ENCODE data around the gene ABHD10. TPM values are rescaled to one million over a fixed set of nuclear protein-coding genes. Genes with fewer than 3 reads are reported as not detected.

ABHD10 gene
- total and polyA plus RNA-seq, 8 donors, result 11.6 to 61.7 (median 15.1) TPM; not detected in 1

DNA sequence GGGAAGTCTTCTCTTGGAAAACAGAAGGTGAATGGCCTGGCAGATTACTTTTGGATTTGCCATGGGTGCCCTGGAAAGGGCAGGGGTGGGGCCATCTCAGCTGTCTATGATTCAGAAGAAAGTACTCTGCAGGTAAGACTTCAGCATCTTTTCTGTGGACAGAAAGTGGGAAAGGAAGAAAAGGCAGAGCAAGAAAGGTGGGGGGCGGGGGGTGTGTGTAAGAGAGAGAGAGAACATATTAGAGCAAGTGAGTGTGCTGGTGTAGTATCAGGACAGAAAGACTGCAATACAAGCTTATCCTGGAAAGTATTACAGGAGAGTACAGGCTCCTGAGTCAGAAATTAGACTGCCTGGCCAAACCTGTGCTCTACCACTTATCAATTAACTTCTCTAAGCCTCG, 25.4 kb downstream of the ABHD10 start:
- Histone ChIP-seq H3K4me1 (peaks cover 5 to 18% (median 10%) of the 10 kb centered on the region in 4 donors), H3K36me3 (no peaks in the 10 kb centered on the region), H3K27ac (no peak overlapping the region), H3K9me3 (no peaks in the 10 kb centered on the region), H3K27me3 (peaks cover 0 to 14% (median 5%) of the 10 kb centered on the region in 3 donors), H3K4me3 (no peak overlapping the region)
- 62 to 86% (median 67%) methylated on average over 2 of the region's 2 CpGs for WGBS, 5 donors
- TF ChIP-seq POLR2AphosphoS5 (IDR thresholded peaks at IDR 0.05), result no peak
- no peak for TF ChIP-seq EP300 (IDR thresholded peaks at IDR 0.05)
- no peak for TF ChIP-seq POLR2A (IDR thresholded peaks at IDR 0.05)
- TF ChIP-seq, protein P1, sequence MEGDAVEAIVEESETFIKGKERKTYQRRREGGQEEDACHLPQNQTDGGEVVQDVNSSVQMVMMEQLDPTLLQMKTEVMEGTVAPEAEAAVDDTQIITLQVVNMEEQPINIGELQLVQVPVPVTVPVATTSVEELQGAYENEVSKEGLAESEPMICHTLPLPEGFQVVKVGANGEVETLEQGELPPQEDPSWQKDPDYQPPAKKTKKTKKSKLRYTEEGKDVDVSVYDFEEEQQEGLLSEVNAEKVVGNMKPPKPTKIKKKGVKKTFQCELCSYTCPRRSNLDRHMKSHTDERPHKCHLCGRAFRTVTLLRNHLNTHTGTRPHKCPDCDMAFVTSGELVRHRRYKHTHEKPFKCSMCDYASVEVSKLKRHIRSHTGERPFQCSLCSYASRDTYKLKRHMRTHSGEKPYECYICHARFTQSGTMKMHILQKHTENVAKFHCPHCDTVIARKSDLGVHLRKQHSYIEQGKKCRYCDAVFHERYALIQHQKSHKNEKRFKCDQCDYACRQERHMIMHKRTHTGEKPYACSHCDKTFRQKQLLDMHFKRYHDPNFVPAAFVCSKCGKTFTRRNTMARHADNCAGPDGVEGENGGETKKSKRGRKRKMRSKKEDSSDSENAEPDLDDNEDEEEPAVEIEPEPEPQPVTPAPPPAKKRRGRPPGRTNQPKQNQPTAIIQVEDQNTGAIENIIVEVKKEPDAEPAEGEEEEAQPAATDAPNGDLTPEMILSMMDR (IDR thresholded peaks at IDR 0.05), result no peak
- intact Hi-C loops (cut with DNase I; ENCODE audit: low total_unique reads), result no loop called here
- DNase-seq, result no peak

DNA sequence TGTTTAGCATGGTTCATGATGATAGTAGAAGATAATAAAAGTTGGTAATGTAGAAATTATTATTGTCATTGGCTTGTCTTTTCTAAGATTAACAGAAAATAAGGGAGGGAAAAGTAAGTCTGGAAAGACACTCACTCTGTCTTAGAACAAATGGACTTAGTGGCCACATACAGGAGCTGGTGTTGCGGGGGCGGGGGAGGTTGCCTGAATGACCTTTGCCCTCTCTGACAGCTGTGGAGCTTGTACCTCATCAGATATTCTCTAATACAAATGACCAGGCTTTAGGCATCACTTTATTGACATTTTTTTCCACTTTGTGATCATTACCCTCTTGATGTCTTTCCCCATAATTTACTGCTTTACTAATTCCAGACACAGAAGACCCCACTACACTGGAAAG, 25.8 kb downstream of the ABHD10 start:
- Histone ChIP-seq H3K36me3 (no peaks in the 10 kb centered on the region), H3K9me3 (no peaks in the 10 kb centered on the region), H3K27ac (no peak overlapping the region), H3K4me1 (peaks cover 0 to 13% (median 7%) of the 10 kb centered on the region in 4 donors), H3K4me3 (no peak overlapping the region), H3K27me3 (peaks cover 0 to 10% (median under 1%) of the 10 kb centered on the region in 3 donors)
- TF ChIP-seq POLR2AphosphoS5 (IDR thresholded peaks at IDR 0.05) (no peak), EP300 (IDR thresholded peaks at IDR 0.05) (no peak), POLR2A (IDR thresholded peaks at IDR 0.05) (no peak)
- TF ChIP-seq, protein P1 (IDR thresholded peaks at IDR 0.05), result no peak
- intact Hi-C loops (cut with DNase I; ENCODE audit: low total_unique reads), result no loop called here
- WGBS, 5 donors, result 81 to 93% (median 91%) methylated on average over 2 of the region's 2 CpGs
- DNase-seq, result no peak

DNA sequence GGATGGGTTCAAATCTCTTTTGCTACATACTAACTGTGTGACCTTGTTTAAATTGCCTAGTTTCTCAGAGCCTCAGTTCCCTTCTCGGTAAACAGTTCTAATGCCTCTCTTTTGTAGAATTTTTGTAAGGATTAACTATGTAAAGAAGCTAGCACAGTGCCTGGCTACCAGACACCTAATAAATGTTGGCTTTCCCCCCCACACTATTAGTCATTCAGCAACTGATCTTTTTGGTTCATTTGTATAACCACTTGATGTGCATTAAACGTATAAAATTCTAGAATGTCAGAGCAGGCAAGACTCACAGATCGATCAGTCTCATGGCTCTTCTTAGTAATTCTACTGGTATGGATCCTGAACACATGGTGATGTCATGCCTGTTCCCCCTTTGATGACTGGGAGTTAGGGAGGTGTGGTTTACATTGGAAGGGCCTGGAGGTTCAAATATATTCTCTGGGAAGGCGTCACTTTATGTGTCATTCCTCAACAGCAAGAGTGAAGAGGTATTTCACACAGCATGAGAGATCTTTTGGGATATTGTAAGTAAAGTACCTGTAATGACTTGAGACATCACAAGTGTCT, 26.4 kb downstream of the ABHD10 start:
- Histone ChIP-seq H3K27me3 (peaks cover 0 to 9% (median 0%) of the 10 kb centered on the region in 3 donors), H3K4me3 (no peak overlapping the region), H3K36me3 (no peaks in the 10 kb centered on the region), H3K9me3 (no peaks in the 10 kb centered on the region), H3K4me1 (peaks cover 0 to 11% (median 6%) of the 10 kb centered on the region in 4 donors), H3K27ac (no peak overlapping the region)
- 67 to 96% (median 81%) methylated on average over 4 of the region's 4 CpGs for WGBS, 5 donors
- TF ChIP-seq POLR2A (IDR thresholded peaks at IDR 0.05) (no peak), POLR2AphosphoS5 (IDR thresholded peaks at IDR 0.05) (no peak), EP300 (IDR thresholded peaks at IDR 0.05) (no peak)
- TF ChIP-seq, protein P1 (IDR thresholded peaks at IDR 0.05), result no peak
- DNase-seq, result no peak
- intact Hi-C loops (cut with DNase I; ENCODE audit: low total_unique reads), result no loop called here

DNA sequence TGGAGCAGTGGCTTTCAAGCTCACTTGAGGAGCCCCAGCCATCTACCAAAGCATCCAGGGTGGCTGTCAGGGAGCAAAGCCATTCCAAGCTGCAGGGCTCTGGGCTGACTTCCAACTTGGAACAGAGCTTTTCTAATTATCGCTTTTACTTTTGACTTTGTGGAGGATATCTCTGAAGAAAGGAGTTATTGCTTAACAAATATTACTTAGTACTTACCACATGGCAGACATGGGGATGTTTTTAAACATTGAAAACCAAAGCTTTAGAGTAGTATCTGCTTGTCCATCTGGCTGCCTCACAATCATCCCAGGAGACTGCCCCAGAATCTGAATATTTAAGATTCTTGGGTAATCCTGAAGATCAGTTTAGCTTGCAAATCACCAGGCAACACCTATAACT, 28.8 kb downstream of the ABHD10 start:
- 7 to 26% (median 21%) methylated on average over 1 of the region's 1 CpG for WGBS, 5 donors
- Histone ChIP-seq H3K27ac (no peak overlapping the region), H3K27me3 (no peaks in the 10 kb centered on the region), H3K4me3 (no peak overlapping the region), H3K36me3 (no peaks in the 10 kb centered on the region), H3K9me3 (no peaks in the 10 kb centered on the region), H3K4me1 (peaks cover 1 to 24% (median 12%) of the 10 kb centered on the region in 4 donors)
- peak in 1 of 2 donors; percentile 49 for DNase-seq
- intact Hi-C loops (cut with DNase I; ENCODE audit: low total_unique reads), result no loop called here
- no peak for TF ChIP-seq POLR2A (IDR thresholded peaks at IDR 0.05)

DNA sequence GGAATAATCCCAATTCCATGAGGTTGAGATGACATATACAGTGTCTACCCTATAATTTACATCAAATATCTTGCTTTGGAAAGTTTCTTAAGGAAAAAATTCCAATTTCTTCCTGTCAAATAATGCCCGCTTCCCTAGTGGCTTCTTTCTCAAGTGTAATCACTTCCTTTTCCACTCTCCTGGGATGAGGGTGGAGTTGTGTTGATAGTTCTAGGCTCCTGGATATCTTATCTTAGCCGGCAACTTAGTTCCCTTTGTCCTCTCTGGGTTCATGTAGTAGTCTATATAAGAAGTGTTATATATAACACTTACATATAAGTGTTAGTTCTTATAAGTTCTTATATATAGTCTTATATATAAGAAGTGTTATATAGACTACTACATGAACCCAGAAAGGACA, 30.8 kb downstream of the ABHD10 start:
- Histone ChIP-seq H3K4me3 (no peak overlapping the region), H3K27ac (no peak overlapping the region), H3K36me3 (no peaks in the 10 kb centered on the region), H3K4me1 (peaks cover 9 to 38% (median 22%) of the 10 kb centered on the region in 4 donors), H3K27me3 (no peaks in the 10 kb centered on the region), H3K9me3 (no peaks in the 10 kb centered on the region)
- no peak for DNase-seq
- 33 to 68% (median 54%) methylated on average over 2 of the region's 2 CpGs for WGBS, 5 donors
- TF ChIP-seq POLR2AphosphoS5 (IDR thresholded peaks at IDR 0.05), result no peak
- TF ChIP-seq, protein P1 (IDR thresholded peaks at IDR 0.05), result no peak
- TF ChIP-seq EP300 (IDR thresholded peaks at IDR 0.05), result no peak
- TF ChIP-seq POLR2A (IDR thresholded peaks at IDR 0.05), result no peak
- intact Hi-C loops (cut with DNase I; ENCODE audit: low total_unique reads), result no loop called here
